OCI-LY7 (cell line): ENCODE measurements around the gene MFF. TPM values are rescaled to one million over a fixed set of nuclear protein-coding genes. Genes with fewer than 3 reads are reported as not detected.

Source experiments
- Bru-seq: library from RNA; stranded (reverse); fragments of 400-500 nt; gene quantifications from one replicate; lab custom pipeline; 2021; lab: Mats Ljungman, UMichigan
- BruChase-seq, 2 experiments: library from RNA; stranded (reverse); fragments of 400-500 nt; gene quantifications; one replicate each; lab custom pipeline; 2021; lab: Mats Ljungman, UMichigan
- BruUV-seq: library from RNA; stranded (reverse); fragments of 400-500 nt; replicated peaks from 2 replicates; lab custom pipeline; 2021; lab: Mats Ljungman, UMichigan
- CTCF ChIA-PET: fragments of 300-600 bp; sonication (Branson Sonifier 250); formaldehyde crosslinking; loops from one replicate; lab custom pipeline; 2022; ENCODE audit warnings: antibody characterized with exemption; ENCODE audit not compliant: unreplicated experiment; lab: Charles Lee
- POLR2A ChIA-PET: fragments of 300-600 bp; sonication (Branson Sonifier 250); formaldehyde crosslinking; loops from one replicate; lab custom pipeline; 2022; ENCODE audit warnings: antibody characterized with exemption; lab: Charles Lee
- DNase-seq: peaks from one replicate; pipeline ENCODE4 v3.0.0-alpha.2; 2015; ENCODE audit warnings: low spot score
- H2AFZ ChIP-seq: fragments of 200-600 bp; sonication (generic), shearing (Covaris generic); 2 replicates; pipeline ENCODE4 v1.6.1; 2014; ENCODE audit warnings: mild to moderate bottlenecking, antibody characterized with exemption, low read length, moderate library complexity
- H3K27ac ChIP-seq: fragments of 200-600 bp; sonication (generic); 2 replicates; pipeline ENCODE4 v1.5.1; 2014; ENCODE audit warnings: mixed run types, low read depth, mild to moderate bottlenecking, moderate library complexity, low read length, inconsistent platforms; ENCODE audit not compliant: poor library complexity, severe bottlenecking
- H3K36me3 ChIP-seq: fragments of 200-600 bp; sonication (generic); 2 replicates; pipeline ENCODE4 v1.6.1; 2014; ENCODE audit warnings: mild to moderate bottlenecking, antibody characterized with exemption, low read length, moderate library complexity, mixed read lengths; ENCODE audit not compliant: insufficient read depth
- H3K4me1 ChIP-seq: fragments of 200-600 bp; sonication (generic); 2 replicates; pipeline ENCODE4 v1.5.1; 2014; ENCODE audit warnings: mild to moderate bottlenecking, low read length; ENCODE audit not compliant: insufficient read depth, poor library complexity, severe bottlenecking
- H3K4me2 ChIP-seq: fragments of 200-600 bp; sonication (generic); 2 replicates; pipeline ENCODE4 v1.6.1; 2014; ENCODE audit warnings: mild to moderate bottlenecking, low read length
- H3K4me3 ChIP-seq: fragments of 200-600 bp; sonication (generic); 2 replicates; pipeline ENCODE4 v1.5.1; 2014; ENCODE audit warnings: mild to moderate bottlenecking, low read depth, low read length; ENCODE audit not compliant: poor library complexity, severe bottlenecking
- H3K79me2 ChIP-seq: fragments of 200-600 bp; sonication (generic); 2 replicates; pipeline ENCODE4 v1.6.1; 2016; ENCODE audit warnings: low read depth, mild to moderate bottlenecking, low read length, moderate library complexity, mixed read lengths; ENCODE audit not compliant: insufficient read depth
- H3K9me2 ChIP-seq: fragments of 200-600 bp; sonication (generic); 2 replicates; pipeline ENCODE4 v1.6.1; 2016; ENCODE audit warnings: mild to moderate bottlenecking, low read length, mixed read lengths; ENCODE audit not compliant: insufficient read depth
- H3K9me3 ChIP-seq: fragments of 200-600 bp; sonication (generic); 2 replicates; pipeline ENCODE4 v1.6.1; 2014; ENCODE audit warnings: mild to moderate bottlenecking, mixed run types, low read length, mixed read lengths
- H4K20me1 ChIP-seq: fragments of 200-600 bp; sonication (generic); 2 replicates; pipeline ENCODE4 v1.6.1; 2014; ENCODE audit warnings: mild to moderate bottlenecking, antibody characterized with exemption, low read length, moderate library complexity, mixed read lengths; ENCODE audit not compliant: insufficient read depth
- EZH2phosphoT487 ChIP-seq: fragments of 200-600 bp; sonication (generic); IDR thresholded peaks from 2 replicates; pipeline ENCODE4 v1.6.1; 2018; ENCODE audit warnings: low read depth, borderline replicate concordance, mild to moderate bottlenecking, mixed run types, antibody characterized with exemption, low read length, moderate library complexity, mixed read lengths
- intact Hi-C: fragments of 100-400 bp; cut with micrococcal nuclease; formaldehyde crosslinking; loops from one replicate; pipeline ENCODE4 v1.10.0; 2022; ENCODE audit not compliant: unreplicated experiment
- long read RNA-seq: library from polyadenylated mRNA; stranded (forward); transcript quantifications from one replicate; pipeline ENCODE4 v2.0.0, GENCODE V29; 2022
- total RNA-seq, 2 experiments: library from RNA; depleted of rRNA in 1 of 2; stranded (reverse); fragments of >200 nt in 1 of 2; shearing (Covaris generic) in 1 of 2; gene quantifications; 2 replicates each; pipeline ENCODE4 v1.2.3, GENCODE V29; 2014 to 2022
- TF ChIP-seq, protein P1 (sequence below): fragments of 200-600 bp; sonication (generic); conservative IDR thresholded peaks from 2 replicates; pipeline ENCODE4 v1.5.1; 2014; ENCODE audit warnings: mild to moderate bottlenecking, antibody characterized with exemption, low read length, moderate library complexity, mixed read lengths

The MFF gene
- total RNA-seq (2014; rRNA removed; shearing (Covaris generic)) (64.4 and 66.6 TPM in 2 replicates), total RNA-seq (2022) (72.1 and 76.4 TPM in 2 replicates), Bru-seq, nascent RNA (percentile 87 among the genes with signal in this experiment), BruChase-seq, experiment 1, labeled RNA remaining after a 6-hour chase (percentile 68 among the genes with signal in this experiment), BruChase-seq, experiment 2, labeled RNA remaining after a 2-hour chase (percentile 78 among the genes with signal in this experiment)
- long read RNA-seq, transcript MFF-201 (9 exons, 2,004 nt), result minor isoform, 18 of 72 reads
- long read RNA-seq, transcript MFF-205 (7 exons, 1,085 nt), result major isoform, 22 of 72 reads
- long read RNA-seq, partial matches to known transcripts, result 1 of 72 reads
- long read RNA-seq, other reads (novel, unspliced or antisense), result 29 of 72 reads

DNA sequence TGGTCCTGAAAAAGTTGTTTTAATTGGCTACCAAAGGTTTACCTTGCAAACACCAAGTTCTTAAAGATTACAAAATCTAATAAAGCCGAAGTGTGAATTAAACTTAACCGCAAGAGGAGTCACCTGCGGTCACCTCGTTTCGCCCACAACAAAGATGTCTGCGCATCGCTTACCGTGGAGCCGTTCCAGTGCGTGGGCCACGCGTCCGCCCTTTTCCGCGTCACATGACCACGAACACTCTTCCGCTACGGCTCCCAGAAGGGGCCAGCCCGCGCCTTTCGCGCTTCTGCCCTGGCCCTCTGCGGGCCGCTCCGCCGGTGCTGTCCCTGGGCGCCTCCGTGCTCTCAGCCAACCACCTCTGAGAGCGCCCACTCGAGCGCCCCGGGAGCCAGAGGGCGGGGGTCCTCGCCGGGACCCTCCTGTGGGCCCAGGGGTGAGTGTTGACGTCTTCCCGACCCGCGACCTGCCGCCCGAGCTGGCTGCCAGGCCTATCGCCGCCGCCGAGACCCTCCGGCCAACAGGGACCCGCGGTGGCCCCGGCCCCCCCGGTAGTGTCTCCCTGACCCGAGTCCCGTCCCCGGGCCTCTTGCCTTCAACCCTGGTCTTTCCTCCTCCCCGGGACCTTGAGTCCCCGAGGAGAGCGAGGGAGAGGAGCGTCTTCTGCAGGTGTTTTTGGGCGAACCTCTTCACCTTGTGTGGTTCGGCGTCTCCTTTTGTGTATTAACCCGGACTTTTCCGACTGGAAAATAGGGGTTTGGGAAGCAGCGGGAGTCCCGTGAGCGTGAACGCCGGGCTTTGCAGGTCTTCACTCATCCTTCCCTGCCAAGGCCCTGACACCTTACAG lies at the start of gene MFF:
TSS of gene MFF (plus strand) at position 257 of the 844 bp plus-strand sequence. CDS start 5,415 bp downstream, outside the sequence.
- intact Hi-C loops, result loop anchor here (10.0 kb wide), 1 partner anchor 160 kb away; the partner anchor contains the start of genes COL4A3 and COL4A4
- peak within 1 kb of the TSS; percentile 98 for H3K4me2 ChIP-seq
- peaks cover 31% of the 10 kb centered on the region for H3K79me2 ChIP-seq
- peak; percentile 95 for DNase-seq
- H3K4me1 ChIP-seq, result peaks cover 23% of the 10 kb centered on the region
- ChIA-PET CTCF (no interaction called here), POLR2A (no interaction called here)
- H3K9me3 ChIP-seq, result peaks cover 6% of the 10 kb centered on the region; the same call in 1 of the 2 replicates
- H4K20me1 ChIP-seq, result peaks cover 7% of the 10 kb centered on the region
- peaks cover 19% of the 10 kb centered on the region; the same call in 1 of the 2 replicates for H3K36me3 ChIP-seq
- peak within 1 kb of the TSS; percentile 90 for H3K4me3 ChIP-seq
- no peaks in the 10 kb centered on the region; the same call in 1 of the 2 replicates for H3K9me2 ChIP-seq
- TF ChIP-seq, protein P1, sequence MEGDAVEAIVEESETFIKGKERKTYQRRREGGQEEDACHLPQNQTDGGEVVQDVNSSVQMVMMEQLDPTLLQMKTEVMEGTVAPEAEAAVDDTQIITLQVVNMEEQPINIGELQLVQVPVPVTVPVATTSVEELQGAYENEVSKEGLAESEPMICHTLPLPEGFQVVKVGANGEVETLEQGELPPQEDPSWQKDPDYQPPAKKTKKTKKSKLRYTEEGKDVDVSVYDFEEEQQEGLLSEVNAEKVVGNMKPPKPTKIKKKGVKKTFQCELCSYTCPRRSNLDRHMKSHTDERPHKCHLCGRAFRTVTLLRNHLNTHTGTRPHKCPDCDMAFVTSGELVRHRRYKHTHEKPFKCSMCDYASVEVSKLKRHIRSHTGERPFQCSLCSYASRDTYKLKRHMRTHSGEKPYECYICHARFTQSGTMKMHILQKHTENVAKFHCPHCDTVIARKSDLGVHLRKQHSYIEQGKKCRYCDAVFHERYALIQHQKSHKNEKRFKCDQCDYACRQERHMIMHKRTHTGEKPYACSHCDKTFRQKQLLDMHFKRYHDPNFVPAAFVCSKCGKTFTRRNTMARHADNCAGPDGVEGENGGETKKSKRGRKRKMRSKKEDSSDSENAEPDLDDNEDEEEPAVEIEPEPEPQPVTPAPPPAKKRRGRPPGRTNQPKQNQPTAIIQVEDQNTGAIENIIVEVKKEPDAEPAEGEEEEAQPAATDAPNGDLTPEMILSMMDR, result peak; percentile 68
- TF ChIP-seq EZH2phosphoT487, result no peak
- peak within 1 kb of the TSS; percentile 38 for H3K27ac ChIP-seq
- peak within 1 kb of the TSS; percentile 100 for H2AFZ ChIP-seq
- no TSS peak for BruUV-seq

DNA sequence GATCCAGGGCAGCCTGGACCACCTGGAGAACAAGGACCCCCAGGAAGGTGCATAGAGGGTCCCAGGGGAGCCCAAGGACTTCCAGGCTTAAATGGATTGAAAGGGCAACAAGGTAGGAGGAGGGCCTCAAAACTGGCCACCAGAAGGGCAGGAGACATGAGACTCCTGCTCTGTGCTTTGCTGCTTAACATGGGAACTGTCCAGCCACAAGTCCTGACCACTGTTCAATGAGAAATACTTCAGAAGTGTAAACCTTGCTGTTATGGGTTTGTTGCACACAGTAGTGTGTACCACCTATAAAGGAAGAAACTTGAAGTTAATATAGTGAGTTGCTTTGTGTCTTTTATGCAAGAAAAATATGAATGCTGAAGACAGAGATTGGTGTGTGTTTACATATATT lies 44.2 kb upstream of the MFF start:
- no peak overlapping the region for H3K4me2 ChIP-seq
- H3K36me3 ChIP-seq, result no peaks in the 10 kb centered on the region
- no peak overlapping the region for H2AFZ ChIP-seq
- no peaks in the 10 kb centered on the region for H4K20me1 ChIP-seq
- no peak for DNase-seq
- H3K9me2 ChIP-seq, result no peaks in the 10 kb centered on the region
- BruUV-seq, result no TSS peak
- ChIA-PET CTCF (no interaction called here), POLR2A (no interaction called here)
- TF ChIP-seq, protein P1, result no peak
- TF ChIP-seq EZH2phosphoT487, result no peak
- no peaks in the 10 kb centered on the region for H3K79me2 ChIP-seq
- no peak overlapping the region for H3K4me3 ChIP-seq
- H3K4me1 ChIP-seq, result no peaks in the 10 kb centered on the region
- intact Hi-C loops, result no loop called here
- no peak overlapping the region for H3K27ac ChIP-seq
- no peaks in the 10 kb centered on the region for H3K9me3 ChIP-seq
